Panc1 (cell line): ENCODE data around the gene TMCC1. TPM values are rescaled to one million over a fixed set of nuclear protein-coding genes. Genes with fewer than 3 reads are reported as not detected.

Experiments used
- ATAC-seq: fragments of 200-7000 bp; cut with Tn5 transposase; 2 replicates; pipeline ENCODE4 v1.9.1; 2020; ENCODE audit warnings: mild to moderate bottlenecking, moderate library complexity
- BruUV-seq: library from RNA; stranded (reverse); fragments of 400-500 nt; replicated peaks from 2 replicates; lab custom pipeline; 2021; lab: Mats Ljungman, UMichigan
- CTCF ChIA-PET: fragments of 300-600 bp; sonication (Branson Sonifier 250); formaldehyde crosslinking; loops from one replicate; lab custom pipeline; 2022; ENCODE audit warnings: antibody characterized with exemption; lab: Charles Lee
- POLR2A ChIA-PET: fragments of 300-600 bp; sonication (Branson Sonifier 250); formaldehyde crosslinking; loops from one replicate; lab custom pipeline; 2022; ENCODE audit warnings: antibody characterized with exemption; lab: Charles Lee
- DNase-seq: peaks from one replicate; pipeline ENCODE4 v3.0.0-alpha.2; 2010; ENCODE audit warnings: low read depth, low spot score
- H3K27ac ChIP-seq: 2 replicates; pipeline ENCODE4 v1.5.1; 2011; ENCODE audit warnings: mild to moderate bottlenecking, low read length, inconsistent platforms
- H3K27me3 ChIP-seq: fragments of 200-500 bp; sonication (Bioruptor generic); 2 replicates; pipeline ENCODE4 v1.6.0; 2014; ENCODE audit warnings: low read length, inconsistent platforms; ENCODE audit not compliant: control insufficient read depth, insufficient read depth
- H3K36me3 ChIP-seq: fragments of 200-500 bp; sonication (Bioruptor generic); 2 replicates; pipeline ENCODE4 v1.5.1; 2014; ENCODE audit warnings: inconsistent platforms, mild to moderate bottlenecking, low read length, moderate library complexity; ENCODE audit not compliant: control insufficient read depth, insufficient read depth
- H3K4me1 ChIP-seq: 2 replicates; pipeline ENCODE4 v1.5.1; 2011; ENCODE audit warnings: inconsistent platforms, mild to moderate bottlenecking, low read length, moderate library complexity; ENCODE audit not compliant: control insufficient read depth, insufficient read depth
- H3K4me3 ChIP-seq, 2 experiments: 2 replicates each; pipeline ENCODE4 v1.5.1; 2011 to 2012; ENCODE audit warnings: low read depth in 2 of 2, low read length in 2 of 2, mild to moderate bottlenecking in 2 of 2, inconsistent platforms in 1 of 2, moderate library complexity in 1 of 2
- H3K9me3 ChIP-seq: fragments of 200-500 bp; sonication (Bioruptor generic); 2 replicates; pipeline ENCODE4 v1.5.1; 2014; ENCODE audit warnings: low read depth, mild to moderate bottlenecking, inconsistent platforms, low read length, moderate library complexity; ENCODE audit not compliant: control insufficient read depth, insufficient read depth
- POLR2AphosphoS5 ChIP-seq: IDR thresholded peaks from 2 replicates; pipeline ENCODE4 v1.6.1; 2012; ENCODE audit warnings: mild to moderate bottlenecking, low read depth, low read length, moderate library complexity
- SIN3A ChIP-seq: IDR thresholded peaks from 2 replicates; pipeline ENCODE4 v1.6.1; 2012; ENCODE audit warnings: low read depth, mild to moderate bottlenecking, low read length, moderate library complexity, borderline replicate concordance; ENCODE audit not compliant: insufficient read depth
- TCF7L2 ChIP-seq: IDR thresholded peaks from 2 replicates; pipeline ENCODE4 v1.6.1; 2011; ENCODE audit warnings: mild to moderate bottlenecking, low read depth, low read length, inconsistent platforms
- in situ Hi-C: cut with HindIII; loops from 2 replicates; pipeline ENCODE4 v1.10.0; 2016; ENCODE audit warnings: low sequenced_read_pairs, low pct_unique_long_range_greater_than_20kb
- intact Hi-C: fragments of 100-400 bp; cut with micrococcal nuclease; formaldehyde crosslinking; loops from one replicate; pipeline ENCODE4 v1.10.0; 2022; ENCODE audit not compliant: unreplicated experiment
- total RNA-seq: library from RNA; stranded (reverse); gene quantifications from one replicate; pipeline ENCODE4 v1.2.1, GENCODE V29; 2021; ENCODE audit not compliant: unreplicated experiment
- TF ChIP-seq, protein P1 (sequence below): fragments of 450-650 bp; IDR thresholded peaks from 2 replicates; pipeline ENCODE4 v1.5.1; 2017; ENCODE audit warnings: mild to moderate bottlenecking
- TF ChIP-seq, protein P2 (sequence below), 2 experiments: IDR thresholded peaks; 2 replicates each; pipeline ENCODE4 v1.6.1; 2011 to 2012; ENCODE audit warnings: low read depth in 2 of 2, control low read depth in 1 of 2, low read length in 1 of 2, mild to moderate bottlenecking in 1 of 2, moderate library complexity in 1 of 2; ENCODE audit not compliant: insufficient read depth in 1 of 2

Gene TMCC1
- total RNA-seq, 1 experiment from 2014 or later = 33.2 TPM

DNA sequence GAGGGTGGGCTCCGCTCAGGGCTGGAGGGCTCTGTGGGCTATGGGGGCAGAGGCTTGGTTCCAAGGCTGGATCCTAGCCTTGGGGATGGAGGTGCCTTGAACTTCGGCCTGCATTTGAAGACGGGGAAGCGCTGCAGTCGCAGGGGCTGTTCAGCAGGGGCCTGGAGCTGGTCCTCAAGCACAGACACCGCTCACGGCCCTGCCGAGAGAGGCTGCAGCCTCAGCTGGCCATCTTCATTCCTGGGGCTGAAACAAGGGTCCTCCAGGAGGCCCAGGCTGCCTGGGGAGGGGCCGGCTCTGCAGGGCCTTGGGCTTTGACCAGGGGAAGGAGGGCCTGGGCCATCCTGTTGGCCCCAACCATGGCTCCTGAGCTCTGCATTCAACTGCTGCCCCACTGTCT, 261.5 kb downstream of the TMCC1 start:
- ATAC-seq (no peak), DNase-seq (no peak)
- H3K36me3 ChIP-seq = no peaks in the 10 kb centered on the region
- H3K27ac ChIP-seq = no peak overlapping the region
- H3K9me3 ChIP-seq = no peaks in the 10 kb centered on the region; the same call in 1 of the 2 replicates
- CTCF ChIA-PET = no interaction called here
- peaks cover 7% of the 10 kb centered on the region; the same call in 1 of the 2 replicates for H3K4me1 ChIP-seq
- TF ChIP-seq, protein P1, sequence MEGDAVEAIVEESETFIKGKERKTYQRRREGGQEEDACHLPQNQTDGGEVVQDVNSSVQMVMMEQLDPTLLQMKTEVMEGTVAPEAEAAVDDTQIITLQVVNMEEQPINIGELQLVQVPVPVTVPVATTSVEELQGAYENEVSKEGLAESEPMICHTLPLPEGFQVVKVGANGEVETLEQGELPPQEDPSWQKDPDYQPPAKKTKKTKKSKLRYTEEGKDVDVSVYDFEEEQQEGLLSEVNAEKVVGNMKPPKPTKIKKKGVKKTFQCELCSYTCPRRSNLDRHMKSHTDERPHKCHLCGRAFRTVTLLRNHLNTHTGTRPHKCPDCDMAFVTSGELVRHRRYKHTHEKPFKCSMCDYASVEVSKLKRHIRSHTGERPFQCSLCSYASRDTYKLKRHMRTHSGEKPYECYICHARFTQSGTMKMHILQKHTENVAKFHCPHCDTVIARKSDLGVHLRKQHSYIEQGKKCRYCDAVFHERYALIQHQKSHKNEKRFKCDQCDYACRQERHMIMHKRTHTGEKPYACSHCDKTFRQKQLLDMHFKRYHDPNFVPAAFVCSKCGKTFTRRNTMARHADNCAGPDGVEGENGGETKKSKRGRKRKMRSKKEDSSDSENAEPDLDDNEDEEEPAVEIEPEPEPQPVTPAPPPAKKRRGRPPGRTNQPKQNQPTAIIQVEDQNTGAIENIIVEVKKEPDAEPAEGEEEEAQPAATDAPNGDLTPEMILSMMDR = no peak
- TF ChIP-seq, protein P2, sequence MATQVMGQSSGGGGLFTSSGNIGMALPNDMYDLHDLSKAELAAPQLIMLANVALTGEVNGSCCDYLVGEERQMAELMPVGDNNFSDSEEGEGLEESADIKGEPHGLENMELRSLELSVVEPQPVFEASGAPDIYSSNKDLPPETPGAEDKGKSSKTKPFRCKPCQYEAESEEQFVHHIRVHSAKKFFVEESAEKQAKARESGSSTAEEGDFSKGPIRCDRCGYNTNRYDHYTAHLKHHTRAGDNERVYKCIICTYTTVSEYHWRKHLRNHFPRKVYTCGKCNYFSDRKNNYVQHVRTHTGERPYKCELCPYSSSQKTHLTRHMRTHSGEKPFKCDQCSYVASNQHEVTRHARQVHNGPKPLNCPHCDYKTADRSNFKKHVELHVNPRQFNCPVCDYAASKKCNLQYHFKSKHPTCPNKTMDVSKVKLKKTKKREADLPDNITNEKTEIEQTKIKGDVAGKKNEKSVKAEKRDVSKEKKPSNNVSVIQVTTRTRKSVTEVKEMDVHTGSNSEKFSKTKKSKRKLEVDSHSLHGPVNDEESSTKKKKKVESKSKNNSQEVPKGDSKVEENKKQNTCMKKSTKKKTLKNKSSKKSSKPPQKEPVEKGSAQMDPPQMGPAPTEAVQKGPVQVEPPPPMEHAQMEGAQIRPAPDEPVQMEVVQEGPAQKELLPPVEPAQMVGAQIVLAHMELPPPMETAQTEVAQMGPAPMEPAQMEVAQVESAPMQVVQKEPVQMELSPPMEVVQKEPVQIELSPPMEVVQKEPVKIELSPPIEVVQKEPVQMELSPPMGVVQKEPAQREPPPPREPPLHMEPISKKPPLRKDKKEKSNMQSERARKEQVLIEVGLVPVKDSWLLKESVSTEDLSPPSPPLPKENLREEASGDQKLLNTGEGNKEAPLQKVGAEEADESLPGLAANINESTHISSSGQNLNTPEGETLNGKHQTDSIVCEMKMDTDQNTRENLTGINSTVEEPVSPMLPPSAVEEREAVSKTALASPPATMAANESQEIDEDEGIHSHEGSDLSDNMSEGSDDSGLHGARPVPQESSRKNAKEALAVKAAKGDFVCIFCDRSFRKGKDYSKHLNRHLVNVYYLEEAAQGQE (IDR thresholded peaks at IDR 0.05; ENCODE audit: insufficient read depth in 1 of 2, low read depth in 2 of 2, low read length in 1 of 2) = no peak
- no peak for TF ChIP-seq SIN3A
- TF ChIP-seq TCF7L2 = no peak
- no peak for TF ChIP-seq POLR2AphosphoS5
- no peaks in the 10 kb centered on the region for H3K27me3 ChIP-seq
- in situ Hi-C loops (no loop called here), intact Hi-C loops (no loop called here)
- H3K4me3 ChIP-seq = no peak overlapping the region
- POLR2A ChIA-PET = interaction anchor here (0.6 kb wide), 1 partner anchor 260 kb away, joined by 3 read pairs; no protein-coding TSS in a partner anchor
- no TSS peak for BruUV-seq

DNA sequence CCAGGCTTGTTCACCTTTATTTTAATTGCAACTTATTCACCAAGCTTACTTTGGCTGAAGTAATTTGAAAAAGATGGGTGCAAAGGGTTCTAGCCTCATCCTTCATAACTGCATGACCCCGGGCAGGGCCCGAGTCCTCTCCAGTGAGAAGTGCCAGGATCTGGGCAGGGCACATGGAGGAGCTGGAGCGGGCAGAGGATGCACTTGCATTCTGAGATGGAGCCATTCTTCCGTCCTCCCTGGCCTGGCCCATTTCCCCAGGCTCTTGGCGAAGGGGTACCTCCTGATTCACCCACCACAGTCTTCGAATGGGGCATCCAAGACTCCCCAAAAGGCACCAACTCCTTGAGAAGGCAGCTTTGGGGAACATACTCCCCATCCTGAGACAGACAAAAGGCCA, 264.5 kb downstream of the TMCC1 start:
- ATAC-seq (no peak), DNase-seq (no peak)
- Histone ChIP-seq H3K4me3 (no peak overlapping the region), H3K36me3 (no peaks in the 10 kb centered on the region), H3K27ac (no peak overlapping the region), H3K9me3 (no peaks in the 10 kb centered on the region), H3K4me1 (peaks cover 30% of the 10 kb centered on the region), H3K27me3 (no peaks in the 10 kb centered on the region)
- intact Hi-C loops = loop anchor here (5.0 to 10.0 kb wide), 2 partner anchors 198 to 466 kb away; no protein-coding TSS in a partner anchor
- ChIA-PET POLR2A (no interaction called here), CTCF (interaction anchor here (0.8 kb wide), 1 partner anchor 201 kb away, joined by 6 read pairs; no protein-coding TSS in a partner anchor)
- BruUV-seq = no TSS peak
- in situ Hi-C loops = no loop called here
- TF ChIP-seq TCF7L2 = no peak
- TF ChIP-seq, protein P1 = no peak
- TF ChIP-seq, protein P2 (IDR thresholded peaks at IDR 0.05; ENCODE audit: insufficient read depth in 1 of 2, low read depth in 2 of 2, low read length in 1 of 2) = no peak
- no peak for TF ChIP-seq POLR2AphosphoS5
- TF ChIP-seq SIN3A = no peak
